ENCODE measurements around the gene MEIOSIN. TPM values are rescaled to one million over a fixed set of nuclear protein-coding genes. Genes with fewer than 3 reads are reported as not detected.

The MEIOSIN gene
- total and polyA plus RNA-seq, 2 of the 4 experiments (the other 2 are of a cell fraction): not detected

- in situ Hi-C loops (cut with MboI; ENCODE audit: low sequenced_read_pairs): no loop called here
- no peak overlapping the region for H3K4me2 ChIP-seq (ENCODE audit: low read depth, low read length)
These were observed 31.2 kb downstream of the MEIOSIN start for GRCh38 chr19:45764475-45764874.

More at GRCh38 chr19:45764475-45764874, 31.2 kb downstream of the MEIOSIN start:
- Histone ChIP-seq H3K23ac (ENCODE audit: low read depth, low read length) (no peak overlapping the region), H3K27ac (ENCODE audit: insufficient read depth, low read length) (no peak overlapping the region), H2BK5ac (ENCODE audit: low read depth, low read length, poor library complexity, severe bottlenecking) (no peak overlapping the region), H3K9ac (ENCODE audit: low read depth, low read length) (no peak overlapping the region), H3K18ac (ENCODE audit: low read depth, low read length) (no peak overlapping the region), H3K56ac (ENCODE audit: extremely low read depth, insufficient read depth, low read length) (no peak overlapping the region), H4K5ac (ENCODE audit: low read depth, low read length) (no peak overlapping the region), H3K79me1 (ENCODE audit: low read depth in 1 of 2, low read length in 2 of 2) (peaks cover 0 to 20% of the 10 kb centered on the region in 2 experiments; a peak in 1 of 4 replicates), H3K4me3 (ENCODE audit: insufficient read depth, low read depth, low read length) (no peak overlapping the region), H2AFZ (replicated peaks; ENCODE audit: low read length, poor library complexity) (peak overlapping the region; percentile 9), H3K27me3 (ENCODE audit: control insufficient read depth, insufficient read depth, low read length) (peaks cover under 1% of the 10 kb centered on the region; the same call in 1 of the 2 replicates), H3K9me3 (ENCODE audit: control insufficient read depth, insufficient read depth, low read length) (no peaks in the 10 kb centered on the region), H3K9me1 (ENCODE audit: insufficient read depth, low read length) (no peaks in the 10 kb centered on the region), H4K8ac (ENCODE audit: low read depth in 2 of 2, low read length in 2 of 2) (no peak overlapping the region), H3K36me3 (ENCODE audit: control insufficient read depth, insufficient read depth, low read length) (no peaks in the 10 kb centered on the region), H3K4ac (ENCODE audit: low read depth, low read length) (no peak overlapping the region), H3K4me1 (ENCODE audit: control insufficient read depth, insufficient read depth, low read length) (peaks cover 22% of the 10 kb centered on the region), H2AK9ac (replicated peaks; ENCODE audit: low read depth, low read length, poor library complexity) (peak overlapping the region; percentile 76), H2BK15ac (ENCODE audit: low read depth, low read length) (no peak overlapping the region; the same call in 2 of the 3 replicates), H4K91ac (ENCODE audit: insufficient read depth, low read depth, low read length) (no peak overlapping the region), H2BK120ac (ENCODE audit: low read depth, low read length) (no peak overlapping the region), H2AK5ac (ENCODE audit: low read depth, low read length) (no peak overlapping the region), H3K14ac (replicated peaks; ENCODE audit: low read depth, low read length) (no peak overlapping the region), H2BK20ac (ENCODE audit: low read depth, low read length) (no peak overlapping the region), H4K20me1 (ENCODE audit: insufficient read depth, low read length) (no peaks in the 10 kb centered on the region; the same call in 1 of the 2 replicates)
- POLR2A ChIA-PET (ENCODE audit: unreplicated experiment): no interaction called here
- intact Hi-C loops (cut with micrococcal nuclease) (no loop called here), dilution Hi-C loops (cut with HindIII; ENCODE audit: low sequenced_read_pairs, unreplicated experiment) (no loop called here)
- CTCF ChIA-PET: interaction anchor here (0.7 kb wide), 1 partner anchor 84 kb away, joined by 3 read pairs; no protein-coding TSS in a partner anchor
- ATAC-seq (ENCODE audit: low read depth): no peak
- DNase-seq: no peak
- WGBS, 2 experiments (ENCODE audit: extremely low coverage in 2 of 2, insufficient read length in 1 of 2): 63% methylated on average over 2 of the region's 6 CpGs; no CpG with 5 or more reads in 1 of the 2 experiments
- BruUV-seq (replicated peaks): no TSS peak
- TF ChIP-seq ELK1 (IDR thresholded peaks at IDR 0.05; ENCODE audit: borderline replicate concordance, low read depth, low read length) (no peak), USF2 (IDR thresholded peaks at IDR 0.05; ENCODE audit: low read depth, low read length) (no peak), RAD21 (IDR thresholded peaks at IDR 0.05; ENCODE audit: low read length) (no peak), NFE2L2 (IDR thresholded peaks at IDR 0.05; ENCODE audit: low read depth, low read length) (no peak), MXI1 (IDR thresholded peaks at IDR 0.05; ENCODE audit: borderline replicate concordance, low read depth, low read length) (no peak), MAZ (IDR thresholded peaks at IDR 0.05; ENCODE audit: borderline replicate concordance, low read depth, low read length) (no peak), RFX5 (IDR thresholded peaks at IDR 0.05; ENCODE audit: low read depth, low read length) (no peak), BHLHE40 (IDR thresholded peaks at IDR 0.05; ENCODE audit: low read depth, low read length) (no peak), CHD1 (IDR thresholded peaks at IDR 0.05; ENCODE audit: low read depth, low read length) (no peak), SMC3 (IDR thresholded peaks at IDR 0.05; ENCODE audit: low read depth, low read length) (no peak), FOS (IDR thresholded peaks at IDR 0.05; ENCODE audit: low read depth, low read length) (no peak), POLR2A (IDR thresholded peaks at IDR 0.05; ENCODE audit: low read depth, low read length) (no peak), CTCF (conservative IDR thresholded peaks at IDR 0.05; ENCODE audit: low read depth, low read length) (no peak), MAFK (IDR thresholded peaks at IDR 0.05; ENCODE audit: low read depth, low read length) (no peak), RCOR1 (IDR thresholded peaks at IDR 0.05; ENCODE audit: insufficient replicate concordance, low read length) (no peak), CEBPB (IDR thresholded peaks at IDR 0.05; ENCODE audit: low read depth, low read length) (no peak)
